Pancreas (tissue), 10 donors: ENCODE data around the gene TMBIM6. TPM values are rescaled to one million over a fixed set of nuclear protein-coding genes. Genes with fewer than 3 reads are reported as not detected.

Source experiments
- ATAC-seq, 4 donors: fragments of 200-7000 bp; cut with Tn5 transposase; one replicate each; pipeline versions ENCODE4 v1.8.0 to v1.9.1; 2020; ENCODE audit warnings: mild to moderate bottlenecking in 4 of 4, moderate library complexity in 4 of 4
- DNase-seq, 6 donors: peaks; one replicate each; pipeline ENCODE4 v3.0.0-alpha.2; 2020
- FAIRE-seq: peaks from 2 replicates; lab custom pipeline; 2012; peaks lifted over from hg19 to GRCh38; lab: Jason Lieb, UNC
- H3K27ac ChIP-seq, 4 donors: fragments of 200-600 bp; sonication (generic); 1 replicate in 3 of 4; 2 replicates in 1 of 4; pipeline versions ENCODE4 v1.5.0 to v1.8.0; 2020
- H3K27me3 ChIP-seq, 4 donors: fragments of 200-600 bp; one replicate each; pipeline ENCODE4 v1.8.0; 2021
- H3K36me3 ChIP-seq, 3 donors: fragments of 200-600 bp; sonication (generic) in 1 of 3; one replicate each; pipeline versions ENCODE4 v1.5.0 to v1.8.0; 2020 to 2021
- H3K4me1 ChIP-seq, 3 donors: fragments of 200-600 bp; one replicate each; pipeline ENCODE4 v1.8.0; 2021
- H3K4me3 ChIP-seq, 4 donors: fragments of 200-600 bp; sonication (generic) in 2 of 4; one replicate each; pipeline versions ENCODE4 v1.5.0 to v1.8.0; 2020 to 2021
- H3K9me3 ChIP-seq, 4 donors: fragments of 200-600 bp; one replicate each; pipeline ENCODE4 v1.8.0; 2021
- WGBS, 2 donors: extraction: QIAGEN DNeasy Blood & Tissue Kit; methylation state at CpG; one replicate each; pipeline ENCODE4 v1.1.7; 2013; 5-methylcytosine and 5-hydroxymethylcytosine counted together
- intact Hi-C, 3 donors: fragments of 100-400 bp; cut with DNase I; formaldehyde crosslinking; loops; one replicate each; pipeline versions ENCODE4 v1.11.1 to v1.14.2; 2022
- polyA plus RNA-seq, 2 donors: library from polyadenylated mRNA; stranded (reverse); fragments of 200-250 nt; gene quantifications; one replicate each; pipeline ENCODE4 v1.2.3, GENCODE V29; 2013
- total RNA-seq, 6 donors: library from RNA; stranded (reverse); fragmentation: NEBNext Ultra II Directional in 4 of 6; extraction: Animal tissue kit (Norgen Biotek cat#: 25700) in 4 of 6; gene quantifications; one replicate each; pipeline versions ENCODE4 v1.2.1 to v1.2.4, GENCODE V29; 2021 to 2023
- TF ChIP-seq, protein P1 (sequence below), 4 donors: fragments of 200-600 bp; sonication (generic) in 3 of 4; IDR thresholded peaks; one replicate each; pipeline versions ENCODE4 v1.5.0 to v1.8.0; 2021; ENCODE audit warnings: antibody characterized with exemption in 4 of 4
- donor health status: healthy with polysubstance abuse.
- donor health status: DM: no; HTN: no; CAD: no; lungs with moderate emphysema.
- donor health status: DM: no; HTN: no; CAD: no.
- donor health status: control.
- donor health status: control.
- donor health status: Bipolar disorder and iron deficiency.
- donor health status: DM: yes; HTN: yes; CAD: no.
- donor health status: DM: no; HTN: no; CAD: no.
- donor health status: DM: no; HTN: no; CAD: no.
- donor health status: DM: yes; HTN: yes; CAD: no.

TMBIM6 gene
- total and polyA plus RNA-seq, 8 donors: 71.1 to 367 (median 256) TPM

DNA sequence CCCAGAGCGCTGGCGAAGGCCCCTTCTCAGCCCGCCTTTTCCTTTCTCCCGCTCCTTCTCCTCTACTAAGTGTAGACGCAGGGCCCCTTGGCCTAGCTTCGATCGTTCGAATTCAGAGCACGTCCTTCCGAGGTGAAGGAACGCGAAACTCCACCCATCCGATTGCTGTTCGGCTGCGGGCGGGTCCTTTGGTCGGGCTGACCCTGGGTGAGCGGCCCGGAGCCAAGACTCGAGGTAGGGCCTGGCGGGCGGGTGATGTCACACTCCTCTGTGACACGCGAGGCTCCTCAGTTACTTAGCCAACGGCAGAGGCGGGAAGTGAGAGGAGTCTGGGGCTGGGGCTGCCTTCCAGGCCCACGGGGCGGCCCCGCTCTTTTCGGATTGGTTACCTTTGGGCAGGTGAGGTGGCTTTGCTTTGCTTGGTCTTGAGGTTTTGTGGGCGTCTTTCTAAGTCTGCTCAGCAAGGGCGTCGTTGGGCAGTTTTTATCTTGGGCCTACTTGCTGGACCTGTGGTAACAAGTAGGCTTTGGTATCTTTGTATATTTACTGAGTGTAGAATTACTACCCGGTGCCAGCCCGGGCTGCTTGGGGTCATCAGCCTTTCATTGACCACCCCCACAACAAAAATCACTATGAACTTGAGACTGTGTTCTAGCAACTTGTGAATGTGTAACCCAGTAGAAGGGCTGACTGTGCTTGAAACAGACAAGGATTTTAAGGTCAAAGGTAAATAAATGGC, 694 bp downstream of the TMBIM6 start:
- H3K4me3 ChIP-seq: peak overlapping the region; percentile 65 to 82 (median 70)
- H3K4me1 ChIP-seq: peaks cover 17 to 25% (median 25%) of the 10 kb centered on the region in 3 donors
- FAIRE-seq (no peak), DNase-seq (peak; percentile 84 to 95 (median 90)), ATAC-seq (peak; percentile 76 to 87 (median 82))
- H3K9me3 ChIP-seq: no peaks in the 10 kb centered on the region
- H3K27me3 ChIP-seq: no peaks in the 10 kb centered on the region
- intact Hi-C loops: no loop called here
- no peaks in the 10 kb centered on the region for H3K36me3 ChIP-seq
- TF ChIP-seq, protein P1, sequence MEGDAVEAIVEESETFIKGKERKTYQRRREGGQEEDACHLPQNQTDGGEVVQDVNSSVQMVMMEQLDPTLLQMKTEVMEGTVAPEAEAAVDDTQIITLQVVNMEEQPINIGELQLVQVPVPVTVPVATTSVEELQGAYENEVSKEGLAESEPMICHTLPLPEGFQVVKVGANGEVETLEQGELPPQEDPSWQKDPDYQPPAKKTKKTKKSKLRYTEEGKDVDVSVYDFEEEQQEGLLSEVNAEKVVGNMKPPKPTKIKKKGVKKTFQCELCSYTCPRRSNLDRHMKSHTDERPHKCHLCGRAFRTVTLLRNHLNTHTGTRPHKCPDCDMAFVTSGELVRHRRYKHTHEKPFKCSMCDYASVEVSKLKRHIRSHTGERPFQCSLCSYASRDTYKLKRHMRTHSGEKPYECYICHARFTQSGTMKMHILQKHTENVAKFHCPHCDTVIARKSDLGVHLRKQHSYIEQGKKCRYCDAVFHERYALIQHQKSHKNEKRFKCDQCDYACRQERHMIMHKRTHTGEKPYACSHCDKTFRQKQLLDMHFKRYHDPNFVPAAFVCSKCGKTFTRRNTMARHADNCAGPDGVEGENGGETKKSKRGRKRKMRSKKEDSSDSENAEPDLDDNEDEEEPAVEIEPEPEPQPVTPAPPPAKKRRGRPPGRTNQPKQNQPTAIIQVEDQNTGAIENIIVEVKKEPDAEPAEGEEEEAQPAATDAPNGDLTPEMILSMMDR (IDR thresholded peaks at IDR 0.05): no peak
- WGBS, 2 donors: 0% methylated on average over 34 to 35 of the region's 35 CpGs
- peak overlapping the region; percentile 91 to 98 (median 96) for H3K27ac ChIP-seq

DNA sequence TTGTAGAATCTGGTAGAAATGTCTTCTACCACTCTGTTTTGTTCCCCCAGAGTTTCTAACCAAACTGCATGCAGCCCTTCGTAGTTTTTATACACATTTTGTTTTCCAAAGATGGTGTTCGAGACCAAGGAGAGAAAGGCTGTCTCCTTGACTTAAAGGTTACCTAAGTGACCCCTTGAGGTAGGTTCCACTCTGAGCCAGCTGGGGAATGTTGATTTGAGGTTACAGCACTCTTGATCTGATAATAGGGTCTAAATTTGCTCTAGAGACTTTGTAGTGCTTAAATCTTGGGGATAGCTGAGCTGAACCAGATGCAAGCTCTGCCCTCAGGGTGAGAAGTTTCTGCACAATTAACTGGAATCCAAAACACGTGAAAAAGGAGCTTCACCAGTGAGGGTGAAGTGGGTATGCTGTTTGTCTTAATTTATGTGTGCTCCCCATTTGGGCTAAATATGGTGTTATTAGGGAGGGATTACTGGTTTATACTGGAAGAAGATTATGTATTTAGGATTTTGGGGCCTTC, 3.1 kb downstream of the TMBIM6 start:
- DNase-seq (no peak), ATAC-seq (no peak), FAIRE-seq (no peak)
- Histone ChIP-seq H3K4me3 (no peak overlapping the region), H3K9me3 (no peaks in the 10 kb centered on the region), H3K36me3 (no peaks in the 10 kb centered on the region), H3K27ac (no peak overlapping the region), H3K27me3 (no peaks in the 10 kb centered on the region), H3K4me1 (peaks cover 25 to 32% (median 25%) of the 10 kb centered on the region in 3 donors)
- TF ChIP-seq, protein P1 (IDR thresholded peaks at IDR 0.05): no peak
- 47 to 62% methylated on average over 3 of the region's 3 CpGs for WGBS, 2 donors
- intact Hi-C loops: no loop called here

DNA sequence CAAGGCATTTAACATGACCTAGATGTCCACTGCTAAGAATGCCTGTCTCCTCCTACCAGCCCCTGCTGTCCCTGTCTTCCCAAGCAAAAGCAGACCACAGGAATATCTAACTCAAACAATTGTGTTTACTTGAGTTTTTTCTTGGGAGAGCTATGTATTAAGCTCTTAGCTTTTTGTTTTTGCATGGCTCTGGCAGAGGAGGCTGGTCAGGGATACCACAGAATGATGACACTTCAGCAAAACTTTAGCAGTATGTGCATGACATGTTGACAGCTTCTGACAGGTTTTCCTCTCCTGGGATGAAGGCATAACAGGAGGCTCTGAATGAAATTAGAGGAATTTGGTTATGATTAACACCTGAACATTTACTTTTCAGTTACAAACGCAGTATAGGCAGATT, 6.9 kb downstream of the TMBIM6 start:
- TF ChIP-seq, protein P1 (IDR thresholded peaks at IDR 0.05): no peak
- Histone ChIP-seq H3K27me3 (no peaks in the 10 kb centered on the region), H3K36me3 (peaks cover 0 to 5% (median 5%) of the 10 kb centered on the region in 3 donors), H3K27ac (no peak overlapping the region), H3K4me1 (peaks cover 21 to 49% (median 48%) of the 10 kb centered on the region in 3 donors), H3K4me3 (no peak overlapping the region), H3K9me3 (no peaks in the 10 kb centered on the region)
- ATAC-seq (no peak), DNase-seq (no peak), FAIRE-seq (no peak)
- 24 to 28% methylated on average over 1 of the region's 1 CpG for WGBS, 2 donors
- intact Hi-C loops: no loop called here

DNA sequence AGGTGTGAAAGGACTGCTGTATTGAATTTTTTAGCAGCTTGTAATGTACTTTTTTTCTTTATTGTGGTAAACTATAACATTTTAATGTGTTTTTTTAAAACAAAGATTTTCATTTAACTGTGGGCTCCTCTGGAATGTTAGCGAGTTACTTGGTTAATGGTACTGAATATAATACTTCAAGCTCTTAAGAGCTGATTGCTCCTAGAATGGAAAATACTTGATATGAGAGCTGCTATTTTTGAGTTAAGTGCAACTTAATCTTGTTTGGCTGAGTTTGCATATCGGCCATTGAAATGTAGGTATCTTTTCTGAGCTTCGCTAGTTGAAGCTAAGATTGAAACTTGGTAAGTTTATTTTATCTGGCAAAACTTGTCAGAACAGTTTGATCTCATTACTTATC, 7.4 kb downstream of the TMBIM6 start:
- 37 to 45% methylated on average over 3 of the region's 3 CpGs for WGBS, 2 donors
- no peaks in the 10 kb centered on the region for H3K9me3 ChIP-seq
- no peak overlapping the region for H3K4me3 ChIP-seq
- TF ChIP-seq, protein P1 (IDR thresholded peaks at IDR 0.05): no peak
- H3K27me3 ChIP-seq: no peaks in the 10 kb centered on the region
- ATAC-seq: no peak
- H3K36me3 ChIP-seq: peaks cover 0 to 10% (median 10%) of the 10 kb centered on the region in 3 donors
- DNase-seq: no peak
- H3K4me1 ChIP-seq: peaks cover 18 to 44% (median 43%) of the 10 kb centered on the region in 3 donors
- intact Hi-C loops: no loop called here
- no peak overlapping the region for H3K27ac ChIP-seq
- no peak for FAIRE-seq
